ENCODE measurements around the gene CPXM1. TPM values are rescaled to one million over a fixed set of nuclear protein-coding genes. Genes with fewer than 3 reads are reported as not detected.
A peak's percentile ranks its signal among the peaks of the same experiment; 100 is the strongest.

Gene CPXM1
- polyA plus RNA-seq, 3 donors, result 0.05 TPM; not detected in 2

DNA sequence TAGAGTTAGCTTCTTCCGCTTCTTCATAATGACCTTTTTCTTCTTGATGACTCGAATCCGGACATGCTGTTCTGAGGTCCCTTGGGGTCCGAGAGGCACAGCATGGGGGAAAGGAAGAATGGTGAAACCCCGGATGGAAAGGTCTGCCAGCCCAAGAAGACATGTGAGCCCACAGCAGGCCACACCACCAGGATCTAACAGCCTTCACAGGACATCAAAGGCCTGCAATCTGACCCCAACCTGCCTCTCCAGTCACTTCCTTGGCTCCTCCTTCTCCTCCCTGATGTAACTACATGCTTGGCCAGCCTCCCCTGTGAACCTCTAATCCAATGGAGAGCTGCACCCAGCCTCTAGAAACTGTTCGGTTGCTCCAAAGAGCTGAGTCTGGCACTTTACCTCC is 1.6 kb downstream of the CPXM1 start:
- peaks cover 13 to 43% of the 10 kb centered on the region in 2 donors for H3K27me3 ChIP-seq (ENCODE audit: control insufficient read depth in 2 of 2, insufficient read depth in 2 of 2, low read length in 2 of 2)
- H3K4me3 ChIP-seq (replicated peaks in 1 of 3; ENCODE audit: low read depth in 2 of 3, low read length in 3 of 3), result no peak overlapping the region
- H4K20me1 ChIP-seq (ENCODE audit: insufficient read depth, low read length), result no peaks in the 10 kb centered on the region
- no peaks in the 10 kb centered on the region for H3K79me2 ChIP-seq (ENCODE audit: insufficient read depth, low read length)
- DNase-seq, result no peak
- no peak overlapping the region for H3K9ac ChIP-seq (ENCODE audit: insufficient read depth, low read length, poor library complexity, severe bottlenecking)
- 92% methylated on average over 1 of the region's 6 CpGs for WGBS (ENCODE audit: insufficient coverage)
- no peak overlapping the region for H3K4me2 ChIP-seq (replicated peaks; ENCODE audit: extremely low read depth, low read length, poor library complexity, severe bottlenecking)
- H3K36me3 ChIP-seq (replicated peaks in 1 of 2; ENCODE audit: control insufficient read depth in 1 of 2, insufficient read depth in 2 of 2, low read length in 2 of 2), result no peaks in the 10 kb centered on the region
- H3K4me3 Mint-ChIP-seq, result peak overlapping the region in 1 of 2 donors; percentile 100
- peaks cover 0 to 10% (median 5%) of the 10 kb centered on the region in 7 donors for H3K9me3 Mint-ChIP-seq
- no peaks in the 10 kb centered on the region for H3K9me3 ChIP-seq (replicated peaks in 1 of 2; ENCODE audit: control insufficient read depth in 1 of 2, insufficient read depth in 1 of 2, low read length in 2 of 2)
- peaks cover 34 to 43% (median 38%) of the 10 kb centered on the region in 3 donors for H3K27me3 Mint-ChIP-seq (ENCODE audit: low read depth in 3 of 3)
- no peak overlapping the region for H3K27ac ChIP-seq (ENCODE audit: low read depth in 1 of 2, low read length in 2 of 2)
- no peak overlapping the region for H2AFZ ChIP-seq (ENCODE audit: insufficient read depth, low read depth, low read length, poor library complexity, severe bottlenecking)
- no peak for TF ChIP-seq CTCF (IDR thresholded peaks at IDR 0.05)
- peaks cover 3 to 8% of the 10 kb centered on the region in 2 donors for H3K36me3 Mint-ChIP-seq
- H3K4me1 Mint-ChIP-seq, result peaks cover 29% of the 10 kb centered on the region
- peaks cover 23 to 26% of the 10 kb centered on the region in 2 donors for H3K4me1 ChIP-seq (ENCODE audit: control insufficient read depth in 1 of 2, insufficient read depth in 2 of 2, low read length in 2 of 2)
- H3K27ac Mint-ChIP-seq, result peak overlapping the region in 1 of 7 donors; percentile 71
- intact Hi-C loops (cut with micrococcal nuclease), result no loop called here

GRCh38 chr20:2798095-2798805 is 2.2 kb downstream of the CPXM1 start:
- no peak overlapping the region for H3K27ac Mint-ChIP-seq
- peaks cover 0 to 10% (median 6%) of the 10 kb centered on the region in 7 donors for H3K9me3 Mint-ChIP-seq
- Histone ChIP-seq H4K20me1 (ENCODE audit: insufficient read depth, low read length) (no peaks in the 10 kb centered on the region), H3K4me3 (replicated peaks in 1 of 3; ENCODE audit: low read depth in 2 of 3, low read length in 3 of 3) (no peak overlapping the region), H3K9ac (ENCODE audit: insufficient read depth, low read length, poor library complexity, severe bottlenecking) (no peak overlapping the region), H3K9me3 (replicated peaks in 1 of 2; ENCODE audit: control insufficient read depth in 1 of 2, insufficient read depth in 1 of 2, low read length in 2 of 2) (no peaks in the 10 kb centered on the region), H3K27ac (ENCODE audit: low read depth in 1 of 2, low read length in 2 of 2) (no peak overlapping the region), H3K4me2 (replicated peaks; ENCODE audit: extremely low read depth, low read length, poor library complexity, severe bottlenecking) (no peak overlapping the region), H3K4me1 (ENCODE audit: control insufficient read depth in 1 of 2, insufficient read depth in 2 of 2, low read length in 2 of 2) (peaks cover 23 to 26% of the 10 kb centered on the region in 2 donors), H2AFZ (ENCODE audit: insufficient read depth, low read depth, low read length, poor library complexity, severe bottlenecking) (no peak overlapping the region), H3K36me3 (replicated peaks in 1 of 2; ENCODE audit: control insufficient read depth in 1 of 2, insufficient read depth in 2 of 2, low read length in 2 of 2) (no peaks in the 10 kb centered on the region), H3K27me3 (ENCODE audit: control insufficient read depth in 2 of 2, insufficient read depth in 2 of 2, low read length in 2 of 2) (peaks cover 13 to 41% of the 10 kb centered on the region in 2 donors), H3K79me2 (ENCODE audit: insufficient read depth, low read length) (no peaks in the 10 kb centered on the region)
- H3K4me1 Mint-ChIP-seq, result peaks cover 28% of the 10 kb centered on the region
- peaks cover 30 to 44% (median 36%) of the 10 kb centered on the region in 3 donors for H3K27me3 Mint-ChIP-seq (ENCODE audit: low read depth in 3 of 3)
- no peak overlapping the region for H3K4me3 Mint-ChIP-seq
- 89% methylated on average over 14 of the region's 19 CpGs for WGBS (ENCODE audit: insufficient coverage)
- TF ChIP-seq CTCF (IDR thresholded peaks at IDR 0.05), result no peak
- intact Hi-C loops (cut with micrococcal nuclease), result no loop called here
- DNase-seq, result no peak
- H3K36me3 Mint-ChIP-seq, result peaks cover 3 to 8% of the 10 kb centered on the region in 2 donors
